Stomach (tissue), 9 donors: ENCODE data around the gene SFMBT2. TPM values are rescaled to one million over a fixed set of nuclear protein-coding genes. Genes with fewer than 3 reads are reported as not detected.

Experiments used
- DNase-seq, 2 donors: peaks; one replicate each; pipeline versions ENCODE4 v3.0.0 to v3.0.0-alpha.2; 2013 to 2019
- H3K27ac ChIP-seq, 5 donors: fragments of 200-600 bp in 4 of 5; sonication (generic) in 4 of 5; one replicate each; pipeline ENCODE4 v1.5.1; 2013 to 2019; ENCODE audit warnings: mild to moderate bottlenecking in 1 of 5, moderate library complexity in 1 of 5
- H3K27me3 ChIP-seq, 3 donors: fragments of 200-600 bp; sonication (generic); one replicate each; pipeline ENCODE4 v1.5.1; 2017 to 2019; ENCODE audit warnings: mixed run types in 1 of 3
- H3K36me3 ChIP-seq, 4 donors: fragments of 200-600 bp; sonication (generic); 1 replicate in 3 of 4; 2 replicates in 1 of 4; pipeline ENCODE4 v1.5.1; 2016 to 2019
- H3K4me1 ChIP-seq, 4 donors: fragments of 200-600 bp; sonication (generic); one replicate each; pipeline ENCODE4 v1.5.1; 2016 to 2019
- H3K4me3 ChIP-seq, 4 donors: fragments of 200-600 bp; sonication (generic) in 3 of 4; one replicate each; pipeline ENCODE4 v1.5.1; 2016 to 2019; ENCODE audit warnings: mild to moderate bottlenecking in 1 of 4
- H3K9me3 ChIP-seq, 4 donors: fragments of 200-600 bp; sonication (generic); one replicate each; pipeline ENCODE4 v1.5.1; 2016 to 2019
- CTCF ChIP-seq, 7 experiments: fragments of 450-650 bp in 4 of 7; fragments of 200-600 bp in 3 of 7; sonication (generic) in 3 of 7; IDR thresholded peaks; one replicate each; pipeline ENCODE4 v1.5.1; 2016 to 2019; ENCODE audit warnings: antibody characterized with exemption in 7 of 7, control low read depth in 2 of 7, mild to moderate bottlenecking in 1 of 7
- EP300 ChIP-seq: sonication (generic); formaldehyde crosslinking; IDR thresholded peaks from one replicate; pipeline ENCODE4 v1.6.1; 2017; ENCODE audit warnings: antibody characterized with exemption
- POLR2A ChIP-seq, 4 donors: fragments of 450-650 bp; IDR thresholded peaks; one replicate each; pipeline ENCODE4 v1.6.1; 2016; ENCODE audit warnings: antibody characterized with exemption in 4 of 4, control low read depth in 2 of 4, mild to moderate bottlenecking in 1 of 4, moderate library complexity in 1 of 4
- POLR2AphosphoS5 ChIP-seq, 3 donors: sonication (generic); formaldehyde crosslinking; IDR thresholded peaks; one replicate each; pipeline ENCODE4 v1.6.1; 2016; ENCODE audit warnings: antibody characterized with exemption in 3 of 3
- WGBS, 5 donors: extraction: QIAGEN DNeasy Blood & Tissue Kit in 3 of 5; methylation state at CpG; one replicate each; pipeline versions ENCODE4 v1.1.5 to v1.1.7; 2013 to 2018; 5-methylcytosine and 5-hydroxymethylcytosine counted together
- intact Hi-C: fragments of 100-400 bp; cut with DNase I; formaldehyde crosslinking; loops from one replicate; pipeline ENCODE4 v1.15.1; 2023; ENCODE audit warnings: low total_unique reads
- polyA plus RNA-seq, 3 donors: library from polyadenylated mRNA; stranded (reverse); fragments of 200-250 nt; gene quantifications; one replicate each; pipeline ENCODE4 v1.2.3, GENCODE V29; 2013
- total RNA-seq, 5 donors: library from RNA; depleted of rRNA; stranded (reverse); fragments of >200 nt; gene quantifications; one replicate each; pipeline versions ENCODE4 v1.1.0 to v1.2.3, GENCODE V29; 2014 to 2016
- donor health status: healthy with polysubstance abuse.
- donor health status: Bipolar disorder and iron deficiency.
- donor health status: healthy.

The SFMBT2 gene
- total and polyA plus RNA-seq, 8 donors: 0.90 to 17.3 (median 5.0) TPM

- Histone ChIP-seq H3K4me3 (no peak overlapping the region), H3K27me3 (no peaks in the 10 kb centered on the region), H3K27ac (no peak overlapping the region), H3K36me3 (peaks cover 0 to 13% (median 6%) of the 10 kb centered on the region in 4 donors), H3K9me3 (no peaks in the 10 kb centered on the region), H3K4me1 (no peaks in the 10 kb centered on the region)
- 83 to 85% (median 84%) methylated on average over 12 of the region's 12 CpGs for WGBS, 5 donors
- no peak for DNase-seq
- TF ChIP-seq CTCF (IDR thresholded peaks at IDR 0.05) (no peak), POLR2AphosphoS5 (IDR thresholded peaks at IDR 0.05) (no peak), POLR2A (IDR thresholded peaks at IDR 0.05) (no peak), EP300 (no peak)
- intact Hi-C loops: no loop called here
Measured at GRCh38 chr10:7275761-7276440, 134.9 kb downstream of the SFMBT2 start.

GRCh38 chr10:7274293-7274692 lies 136.5 kb downstream of the SFMBT2 start:
- H3K36me3 ChIP-seq: peaks cover 0 to 13% (median 6%) of the 10 kb centered on the region in 4 donors
- H3K27ac ChIP-seq: no peak overlapping the region
- no peaks in the 10 kb centered on the region for H3K9me3 ChIP-seq
- DNase-seq: no peak
- H3K4me1 ChIP-seq: peaks cover 0 to 8% (median 0%) of the 10 kb centered on the region in 4 donors
- TF ChIP-seq CTCF (IDR thresholded peaks at IDR 0.05) (no peak), POLR2AphosphoS5 (IDR thresholded peaks at IDR 0.05) (no peak)
- WGBS, 5 donors: 87 to 93% (median 90%) methylated on average over 2 of the region's 2 CpGs
- H3K27me3 ChIP-seq: no peaks in the 10 kb centered on the region
- H3K4me3 ChIP-seq: no peak overlapping the region
- intact Hi-C loops: no loop called here

GRCh38 chr10:7272008-7272407 lies 138.8 kb downstream of the SFMBT2 start:
- DNase-seq: no peak
- no peaks in the 10 kb centered on the region for H3K27me3 ChIP-seq
- peaks cover 0 to 13% (median 6%) of the 10 kb centered on the region in 4 donors for H3K36me3 ChIP-seq
- intact Hi-C loops: no loop called here
- H3K9me3 ChIP-seq: no peaks in the 10 kb centered on the region
- peaks cover 0 to 8% (median 0%) of the 10 kb centered on the region in 4 donors for H3K4me1 ChIP-seq
- H3K27ac ChIP-seq: peak overlapping the region in 1 of 5 donors; percentile 55
- 50 to 63% (median 58%) methylated on average over 4 of the region's 4 CpGs for WGBS, 5 donors
- TF ChIP-seq POLR2AphosphoS5 (IDR thresholded peaks at IDR 0.05): no peak
- no peak for TF ChIP-seq EP300
- no peak for TF ChIP-seq POLR2A (IDR thresholded peaks at IDR 0.05)
- TF ChIP-seq CTCF (IDR thresholded peaks at IDR 0.05): no peak
- no peak overlapping the region for H3K4me3 ChIP-seq

- intact Hi-C loops: no loop called here
- peaks cover 0 to 1% (median 0%) of the 10 kb centered on the region in 4 donors for H3K36me3 ChIP-seq
- no peak overlapping the region for H3K27ac ChIP-seq
- no peak for DNase-seq
- peaks cover 0 to 18% (median 4%) of the 10 kb centered on the region in 4 donors for H3K4me1 ChIP-seq
- 69 to 82% (median 78%) methylated on average over 5 of the region's 5 CpGs for WGBS, 5 donors
- no peaks in the 10 kb centered on the region for H3K27me3 ChIP-seq
- no peak overlapping the region for H3K4me3 ChIP-seq
- no peaks in the 10 kb centered on the region for H3K9me3 ChIP-seq
- TF ChIP-seq POLR2A (IDR thresholded peaks at IDR 0.05) (no peak), POLR2AphosphoS5 (IDR thresholded peaks at IDR 0.05) (no peak), CTCF (IDR thresholded peaks at IDR 0.05) (no peak), EP300 (no peak)
Measured at GRCh38 chr10:7269988-7270387, 140.8 kb downstream of the SFMBT2 start.
